H1 (cell line): ENCODE results near the gene FOXP2. TPM values are rescaled to one million over a fixed set of nuclear protein-coding genes. Genes with fewer than 3 reads are reported as not detected.

Experiments
- CTCF ChIA-PET: fragments of 300-600 bp; sonication (Branson Sonifier 250); formaldehyde crosslinking; loops from one replicate; lab custom pipeline; 2021; ENCODE audit not compliant: partially characterized antibody; lab: Charles Lee
- POLR2A ChIA-PET: fragments of 300-600 bp; sonication (Branson Sonifier 250); formaldehyde crosslinking; loops from one replicate; lab custom pipeline; 2021; ENCODE audit warnings: inconsistent platforms; ENCODE audit not compliant: partially characterized antibody; lab: Charles Lee
- DNase-seq, 2 experiments: peaks; one replicate each; pipeline versions ENCODE4 v3.0.0 to v3.0.0-alpha.2; 2010 to 2022; ENCODE audit warnings: low spot score in 2 of 2, low read depth in 1 of 2, mixed read lengths in 1 of 2
- FAIRE-seq: peaks from 2 replicates; lab custom pipeline; 2011; peaks lifted over from hg19 to GRCh38; lab: Jason Lieb, UNC
- H2AFZ ChIP-seq: 2 replicates; pipeline ENCODE4 v1.8.1; 2012; ENCODE audit warnings: low read length, inconsistent platforms
- H2AK5ac ChIP-seq: 2 replicates; pipeline ENCODE4 v1.6.1; 2013; ENCODE audit warnings: low read depth, low read length
- H2BK120ac ChIP-seq: replicated peaks from 2 replicates; pipeline ENCODE3; 2013; ENCODE audit warnings: low read depth, low read length, inconsistent platforms
- H2BK12ac ChIP-seq: 2 replicates; pipeline ENCODE4 v1.6.1; 2013; ENCODE audit warnings: low read depth, low read length
- H2BK15ac ChIP-seq: 2 replicates; pipeline ENCODE4 v1.6.1; 2013; ENCODE audit warnings: low read length
- H2BK20ac ChIP-seq: 2 replicates; pipeline ENCODE4 v1.6.1; 2013; ENCODE audit warnings: low read length
- H2BK5ac ChIP-seq: 2 replicates; pipeline ENCODE4 v1.6.1; 2013; ENCODE audit warnings: low read depth, low read length
- H3K14ac ChIP-seq: 2 replicates; pipeline ENCODE4 v1.6.1; 2013; ENCODE audit warnings: inconsistent platforms; ENCODE audit not compliant: insufficient read length
- H3K18ac ChIP-seq: 2 replicates; pipeline ENCODE4 v1.6.1; 2013; ENCODE audit warnings: low read length; ENCODE audit errors: extremely low read depth
- H3K23ac ChIP-seq: 2 replicates; pipeline ENCODE4 v1.6.1; 2013; ENCODE audit warnings: inconsistent platforms; ENCODE audit not compliant: insufficient read length
- H3K23me2 ChIP-seq: 2 replicates; pipeline ENCODE4 v1.6.1; 2013; ENCODE audit warnings: low read depth, low read length
- H3K27ac ChIP-seq: 2 replicates; pipeline ENCODE4 v1.6.1; 2011; ENCODE audit warnings: low read depth, low read length, inconsistent platforms
- H3K27me3 ChIP-seq, 4 experiments: replicated peaks in 1 of 4; 1 replicate in 1 of 4; 2 replicates in 3 of 4; pipeline versions ENCODE4 v1.6.1 to v1.8.1; 2011 to 2013; ENCODE audit warnings: low read length in 3 of 4, mild to moderate bottlenecking in 3 of 4, inconsistent platforms in 2 of 4, mixed read lengths in 2 of 4, moderate library complexity in 1 of 4; ENCODE audit not compliant: control insufficient read depth in 3 of 4, insufficient read depth in 3 of 4; ENCODE audit errors: extremely low read depth in 1 of 4
- H3K36me3 ChIP-seq, 4 experiments: 2 replicates each; pipeline versions ENCODE4 v1.6.1 to v1.8.1; 2011 to 2013; ENCODE audit warnings: mild to moderate bottlenecking in 4 of 4, low read length in 3 of 4, moderate library complexity in 2 of 4, control low read depth in 1 of 4, inconsistent platforms in 1 of 4; ENCODE audit not compliant: insufficient read depth in 4 of 4, control insufficient read depth in 2 of 4
- H3K4ac ChIP-seq: replicated peaks from 2 replicates; pipeline ENCODE3; 2013; ENCODE audit warnings: low read length, low read depth, mixed read lengths, inconsistent platforms; ENCODE audit not compliant: insufficient read length
- H3K4me1 ChIP-seq, 4 experiments: replicated peaks in 1 of 4; 1 replicate in 1 of 4; 2 replicates in 3 of 4; pipeline versions ENCODE4 v1.6.1 to v1.8.1; 2011 to 2013; ENCODE audit warnings: low read length in 3 of 4, inconsistent platforms in 2 of 4, mixed read lengths in 1 of 4; ENCODE audit not compliant: insufficient read depth in 4 of 4, control insufficient read depth in 3 of 4
- H3K4me2 ChIP-seq, 2 experiments: 2 replicates each; pipeline versions ENCODE4 v1.6.1 to v1.8.1; 2011 to 2013; ENCODE audit warnings: low read depth in 2 of 2, low read length in 2 of 2, control low read depth in 1 of 2, inconsistent platforms in 1 of 2, mild to moderate bottlenecking in 1 of 2; ENCODE audit not compliant: insufficient read depth in 1 of 2
- H3K4me3 ChIP-seq, 4 experiments: fragments of 200-600, 300-600 bp in 1 of 4; sonication (generic), shearing (Covaris generic), sonication (Bioruptor Twin) in 1 of 4; 2 replicates each; pipeline versions ENCODE4 v1.5.1 to v1.8.1; 2011 to 2016; ENCODE audit warnings: low read length in 4 of 4, low read depth in 3 of 4, control low read depth in 2 of 4, inconsistent platforms in 2 of 4, mild to moderate bottlenecking in 2 of 4, mixed read lengths in 1 of 4, moderate library complexity in 1 of 4; ENCODE audit not compliant: insufficient read depth in 2 of 4; ENCODE audit errors: extremely low read depth in 1 of 4
- H3K56ac ChIP-seq: replicated peaks from 2 replicates; pipeline ENCODE3; 2013; ENCODE audit warnings: low read depth, mild to moderate bottlenecking, mixed read lengths, low read length, inconsistent platforms; ENCODE audit not compliant: insufficient read length
- H3K79me1 ChIP-seq: 2 replicates; pipeline ENCODE4 v1.6.1; 2013; ENCODE audit warnings: low read depth, low read length, control low read depth
- H3K79me2 ChIP-seq, 2 experiments: 2 replicates each; pipeline versions ENCODE4 v1.6.1 to v1.8.1; 2012 to 2013; ENCODE audit warnings: low read length in 2 of 2, mild to moderate bottlenecking in 2 of 2, inconsistent platforms in 1 of 2; ENCODE audit not compliant: insufficient read depth in 2 of 2, control insufficient read depth in 1 of 2
- H3K9ac ChIP-seq, 4 experiments: replicated peaks in 1 of 4; 1 replicate in 1 of 4; 2 replicates in 3 of 4; pipeline versions ENCODE4 v1.6.1 to v1.8.1; 2011 to 2013; ENCODE audit warnings: low read depth in 3 of 4, low read length in 3 of 4, control low read depth in 2 of 4, mild to moderate bottlenecking in 2 of 4, moderate library complexity in 2 of 4, inconsistent platforms in 1 of 4; ENCODE audit errors: extremely low read depth in 1 of 4
- H3K9me3 ChIP-seq, 2 experiments: 2 replicates each; pipeline versions ENCODE4 v1.6.1 to v1.8.1; 2012 to 2013; ENCODE audit warnings: mild to moderate bottlenecking in 2 of 2, moderate library complexity in 2 of 2, control low read depth in 1 of 2, inconsistent platforms in 1 of 2, low read depth in 1 of 2, low read length in 1 of 2, mixed read lengths in 1 of 2; ENCODE audit not compliant: insufficient read depth in 2 of 2
- H4K20me1 ChIP-seq, 2 experiments: replicated peaks in 1 of 2; 2 replicates each; pipeline versions ENCODE3 to v1.8.1; 2011 to 2013; ENCODE audit warnings: inconsistent platforms in 2 of 2, low read length in 2 of 2, mild to moderate bottlenecking in 1 of 2; ENCODE audit not compliant: insufficient read depth in 2 of 2, control insufficient read depth in 1 of 2
- H4K5ac ChIP-seq: 2 replicates; pipeline ENCODE4 v1.6.1; 2013; ENCODE audit warnings: low read length, low read depth, mixed read lengths, inconsistent platforms; ENCODE audit not compliant: insufficient read length
- H4K8ac ChIP-seq: 2 replicates; pipeline ENCODE4 v1.8.0; 2013; ENCODE audit warnings: mild to moderate bottlenecking, moderate library complexity, low read length, inconsistent platforms; ENCODE audit not compliant: insufficient read depth; ENCODE audit errors: extremely low read depth
- H4K91ac ChIP-seq: replicated peaks from 2 replicates; pipeline ENCODE3; 2013; ENCODE audit warnings: low read length, mixed read lengths, inconsistent platforms; ENCODE audit not compliant: insufficient read length
- CREB1 ChIP-seq: IDR thresholded peaks from 2 replicates; pipeline ENCODE4 v1.6.1; 2012; ENCODE audit warnings: inconsistent platforms
- KDM1A ChIP-seq: fragments of 200-600, 300-600 bp; sonication (generic); IDR thresholded peaks from 2 replicates; pipeline ENCODE4 v1.7.1; 2016; ENCODE audit warnings: mild to moderate bottlenecking, low read length, borderline replicate concordance
- MAFK ChIP-seq: IDR thresholded peaks from 2 replicates; pipeline ENCODE4 v1.6.1; 2012; ENCODE audit warnings: low read depth, mild to moderate bottlenecking, improper control_type of control experiment, low read length
- RXRA ChIP-seq: IDR thresholded peaks from 2 replicates; pipeline ENCODE4 v1.6.1; 2011; ENCODE audit warnings: low read depth, mild to moderate bottlenecking, low read length, moderate library complexity; ENCODE audit not compliant: insufficient read depth
- TAF7 ChIP-seq: optimal IDR thresholded peaks from 2 replicates; pipeline ENCODE3; 2011; ENCODE audit warnings: low read depth, mild to moderate bottlenecking, inconsistent platforms, low read length, moderate library complexity, borderline replicate concordance
- YY1 ChIP-seq: IDR thresholded peaks from 2 replicates; pipeline ENCODE4 v1.6.1; 2011; ENCODE audit warnings: low read depth, mild to moderate bottlenecking, low read length
- polyA plus RNA-seq, 7 experiments: library from polyadenylated mRNA; depleted of rRNA in 3 of 7; stranded (reverse) in 5 of 7; unstranded in 2 of 7; fragments of >200 nt in 5 of 7; fragments of 200-250 nt in 2 of 7; gene quantifications; 1 replicate in 5 of 7; 2 replicates in 1 of 7; 4 replicates in 1 of 7; pipeline versions ENCODE4 v1.2.1 to v1.2.3, GENCODE V29; 2011 to 2013; ENCODE audit warnings: missing spikeins in 2 of 7, mixed read lengths in 2 of 7
- total RNA-seq: library from RNA; stranded (reverse); fragmentation: NEBNext Ultra II Directional; extraction: Animal tissue kit (Norgen Biotek cat#: 25700); gene quantifications from 2 replicates; pipeline ENCODE4 v1.2.1, GENCODE V29; 2021

FOXP2 gene
- total and polyA plus RNA-seq, 2 of the 8 experiments (the other 6 are each of a cell fraction or from before 2014, with no cell fraction given) = 0.09 to 0.43 TPM

DNA sequence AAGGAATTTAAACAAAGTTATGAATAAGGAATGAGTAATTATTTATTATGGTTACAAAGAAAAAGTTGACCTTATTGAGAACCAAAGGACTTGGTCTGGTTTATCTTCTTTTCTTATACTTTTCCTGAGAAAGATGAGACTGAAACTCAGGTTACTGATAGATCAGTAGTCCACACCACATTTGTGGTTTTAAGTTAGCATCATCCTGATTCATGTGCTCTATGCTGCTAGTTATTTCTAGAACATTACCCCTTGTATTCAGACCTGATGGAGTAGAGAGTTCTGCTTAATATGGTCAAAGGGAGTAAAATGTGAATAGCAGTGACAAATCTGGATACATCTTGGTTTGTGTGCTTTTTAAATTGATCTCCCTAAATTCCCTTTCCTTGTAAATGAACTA is 63.8 kb downstream of the FOXP2 start:
- no peak for FAIRE-seq
- CTCF ChIA-PET = interaction anchor here (1.3 kb wide), 1 partner anchor 10 kb away, joined by 3 read pairs; no protein-coding TSS in a partner anchor
- H2BK20ac ChIP-seq = no peak overlapping the region

More for the DNA sequence above, 63.8 kb downstream of the FOXP2 start:
- H3K79me1 ChIP-seq = no peaks in the 10 kb centered on the region
- POLR2A ChIA-PET = no interaction called here
- H3K56ac ChIP-seq = no peak overlapping the region
- no peaks in the 10 kb centered on the region for H3K23me2 ChIP-seq
- no peak overlapping the region for H2BK5ac ChIP-seq
- no peak overlapping the region for H3K4ac ChIP-seq
- H3K9me3 ChIP-seq = no peaks in the 10 kb centered on the region
- DNase-seq = no peak
- H2BK15ac ChIP-seq = no peak overlapping the region
- no peak overlapping the region for H3K18ac ChIP-seq
- no peak overlapping the region for H2AK5ac ChIP-seq
- H3K27ac ChIP-seq = no peak overlapping the region
- no peak overlapping the region for H2AFZ ChIP-seq
- TF ChIP-seq CREB1 = no peak
- no peak for TF ChIP-seq YY1
- no peak for TF ChIP-seq RXRA
- no peak for TF ChIP-seq TAF7
- TF ChIP-seq MAFK = no peak
- TF ChIP-seq KDM1A = no peak
- H3K4me1 ChIP-seq = no peaks in the 10 kb centered on the region
- no peaks in the 10 kb centered on the region for H3K79me2 ChIP-seq
- no peak overlapping the region for H2BK120ac ChIP-seq
- H3K14ac ChIP-seq = no peak overlapping the region
- H2BK12ac ChIP-seq = no peak overlapping the region
- H4K20me1 ChIP-seq = no peaks in the 10 kb centered on the region
- no peaks in the 10 kb centered on the region for H3K27me3 ChIP-seq
- no peak overlapping the region for H3K23ac ChIP-seq
- H3K4me3 ChIP-seq = no peak overlapping the region
- H4K91ac ChIP-seq = no peak overlapping the region
- no peak overlapping the region for H4K8ac ChIP-seq
- H3K9ac ChIP-seq = no peak overlapping the region
- no peak overlapping the region for H3K4me2 ChIP-seq
- no peaks in the 10 kb centered on the region for H3K36me3 ChIP-seq
- no peak overlapping the region for H4K5ac ChIP-seq
